Fibroblast of lung (primary cell): Measurements from ENCODE around the gene STIL.

Source experiments
- CTCF ChIP-seq, 2 donors: IDR thresholded peaks in 1 of 2; conservative IDR thresholded peaks in 1 of 2; 1 replicate in 1 of 2; 2 replicates in 1 of 2; pipeline ENCODE4 v1.5.1; 2011 to 2012; ENCODE audit warnings: low read length in 2 of 2, control low read depth in 1 of 2, inconsistent platforms in 1 of 2, low read depth in 1 of 2, mild to moderate bottlenecking in 1 of 2
- EZH2 ChIP-seq: IDR thresholded peaks from 2 replicates; pipeline ENCODE4 v1.5.1; 2012; ENCODE audit warnings: low read length, control low read depth, mild to moderate bottlenecking; ENCODE audit errors: missing control alignments

- no peak for TF ChIP-seq EZH2
- TF ChIP-seq CTCF (conservative IDR thresholded peaks at IDR 0.05 in 1 of 2, IDR thresholded peaks at IDR 0.05 in 1 of 2; ENCODE audit: low read depth in 1 of 2, low read length in 2 of 2) = no peak
These were observed 78.7 kb downstream of the STIL start for GRCh38 chr1:47235241-47235681.
